ENCODE results near the gene MLLT1.
A peak's percentile ranks its signal among the peaks of the same experiment; 100 is the strongest.

The MLLT1 gene

DNA sequence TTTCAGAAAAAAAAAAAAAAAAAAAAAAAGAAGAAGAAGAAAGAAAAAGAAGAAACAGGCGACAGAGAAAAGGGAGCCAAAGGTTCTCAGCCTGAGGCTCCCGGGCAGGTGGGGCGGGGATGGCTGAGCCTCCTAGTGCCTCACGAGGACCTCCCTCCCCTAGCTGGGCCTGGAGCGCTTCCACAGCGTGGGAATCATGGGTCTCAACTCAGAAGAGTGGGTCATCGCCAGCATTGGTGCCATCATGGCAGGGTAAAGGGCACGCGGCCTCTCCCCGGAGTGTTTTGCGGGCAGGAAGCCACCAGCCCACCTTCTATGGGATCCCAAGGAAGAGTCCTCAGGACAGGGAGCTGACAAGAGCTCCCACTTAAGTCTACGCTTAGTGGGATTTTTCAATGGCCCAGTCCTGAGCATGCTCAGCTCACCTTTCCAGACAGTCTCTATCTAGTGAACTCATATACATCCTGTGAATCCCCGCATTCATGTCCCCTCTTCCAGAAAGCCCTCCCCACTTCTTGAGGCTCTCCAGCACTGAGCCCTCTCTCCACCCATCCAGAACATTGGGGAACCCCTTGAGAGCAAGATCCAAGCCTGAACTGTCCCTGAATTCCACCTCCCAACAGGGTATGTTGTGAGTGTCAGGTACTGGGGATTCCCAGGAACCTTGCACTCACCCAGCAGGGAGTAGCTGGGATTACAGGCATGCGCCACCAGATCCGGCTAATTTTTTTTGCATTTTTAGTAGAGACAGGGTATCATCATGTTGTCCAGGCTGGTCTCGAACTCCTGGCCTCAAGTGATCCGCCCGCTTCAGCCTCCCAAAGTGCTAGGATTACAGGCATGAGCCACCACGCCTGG lies 74.7 kb downstream of the MLLT1 start:
- DNase-seq, result no peak

DNA sequence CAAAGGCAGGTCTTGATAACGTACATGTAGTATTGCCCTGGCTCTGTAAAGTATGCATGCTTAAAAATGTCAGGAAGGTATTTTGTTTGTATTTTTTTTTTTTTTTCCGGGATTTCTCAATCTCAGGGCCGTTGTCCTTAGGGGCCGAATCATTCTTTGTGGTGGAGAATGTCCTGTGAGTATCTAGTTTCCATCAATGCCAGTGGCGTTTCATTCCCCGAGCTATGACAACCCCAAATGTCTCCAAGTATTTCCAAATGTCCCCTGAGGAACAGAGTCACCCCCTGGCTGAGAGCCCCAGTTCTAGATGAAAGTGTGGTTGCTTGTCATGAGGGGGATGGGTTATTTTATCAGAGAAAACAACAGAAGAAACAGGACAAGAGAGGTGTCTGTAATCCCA lies 75.6 kb downstream of the MLLT1 start:
- DNase-seq, result no peak

DNA sequence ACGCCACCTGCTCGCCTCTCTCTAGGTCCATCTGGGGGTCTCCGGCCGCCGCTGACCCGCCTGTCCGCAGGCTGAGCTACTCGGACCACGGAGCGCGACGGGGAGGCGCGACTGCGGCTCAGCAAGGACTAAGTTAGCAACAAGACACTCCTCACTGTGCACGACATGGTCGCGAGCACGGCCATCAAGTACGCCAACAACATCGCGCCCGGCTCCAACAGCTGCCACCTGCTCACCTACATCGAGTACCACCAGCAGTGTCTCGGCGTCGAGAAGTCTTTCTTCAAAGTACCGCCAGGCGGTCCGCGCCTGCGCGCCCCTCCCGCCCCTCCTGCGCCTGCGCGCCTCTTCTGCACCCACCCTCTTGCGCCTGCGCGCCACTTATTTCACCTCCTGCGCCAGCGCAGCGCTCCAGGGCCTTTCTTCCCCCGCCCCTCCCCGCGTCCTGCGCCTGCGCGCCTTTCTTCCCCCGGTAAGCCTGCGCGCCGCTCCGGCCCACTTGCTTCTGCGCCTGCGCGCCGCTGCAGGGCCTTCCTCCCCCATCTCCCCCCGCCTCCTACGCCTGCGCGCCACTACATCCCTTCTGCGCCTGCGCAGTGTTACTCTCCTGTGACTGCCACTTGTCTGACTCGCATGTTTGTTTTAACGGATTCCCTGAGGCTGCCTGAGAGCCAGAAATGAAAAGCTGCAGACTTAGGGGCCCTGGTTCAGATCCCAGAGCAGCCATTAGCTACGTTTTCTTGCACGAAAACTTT lies 80.4 kb downstream of the MLLT1 start:
- DNase-seq, result peak; percentile 99

DNA sequence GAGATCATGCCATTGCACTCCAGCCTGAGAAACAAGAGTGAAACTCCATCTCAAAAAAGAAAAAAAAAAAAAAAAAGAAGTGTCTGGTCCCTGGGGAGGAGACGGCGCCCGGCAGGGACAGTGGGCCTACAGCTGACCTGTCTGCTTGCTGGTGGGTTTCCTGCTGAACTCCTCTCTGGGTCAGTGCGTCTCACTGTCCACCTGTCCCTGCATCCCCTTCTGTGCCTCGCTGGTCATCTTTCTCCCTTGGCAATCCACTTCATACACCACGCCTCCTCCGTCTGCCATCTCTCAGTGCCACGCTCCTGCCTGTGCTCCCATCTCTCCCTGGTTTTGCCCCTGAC lies 80.9 kb downstream of the MLLT1 start:
- no peak for DNase-seq

DNA sequence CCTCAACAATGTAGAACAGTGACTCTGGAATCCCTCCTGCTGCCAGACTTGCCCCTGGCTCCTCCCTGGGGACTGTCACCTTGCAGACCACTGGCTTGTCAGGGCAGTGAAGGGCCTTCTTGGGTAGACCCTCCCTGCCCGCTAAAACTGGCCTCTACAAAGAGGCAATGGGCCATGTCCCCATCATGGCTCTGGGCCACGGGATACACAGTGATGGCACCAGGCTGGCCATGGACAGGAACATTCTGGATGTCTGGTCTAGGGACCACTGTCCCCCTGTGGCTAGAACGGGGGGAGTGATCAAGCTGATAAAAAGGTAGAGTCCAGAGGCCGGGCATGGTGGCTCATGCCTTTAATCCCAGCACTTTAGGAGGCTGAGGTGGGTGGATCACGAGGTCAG lies 83.4 kb downstream of the MLLT1 start:
- no peak for DNase-seq

DNA sequence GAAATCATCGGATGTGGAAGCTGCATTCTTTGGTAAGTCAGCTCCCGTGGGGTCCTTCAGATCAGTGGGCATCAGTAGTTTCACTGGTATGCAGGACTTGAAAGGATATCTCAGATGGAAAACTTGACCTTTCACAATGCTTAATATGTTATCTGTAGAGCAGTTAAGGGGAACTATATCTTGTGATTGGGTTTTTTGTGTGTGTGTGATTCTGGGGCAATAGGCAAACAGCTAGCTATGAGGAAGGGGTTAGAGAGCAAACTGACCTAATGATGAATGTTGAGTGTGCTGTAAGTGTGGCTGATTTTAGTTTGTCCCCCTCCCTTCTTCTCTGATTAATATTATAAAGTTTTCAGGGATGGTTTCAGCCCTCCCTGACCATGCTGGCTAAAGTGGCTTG lies 91.0 kb downstream of the MLLT1 start:
- no peak for DNase-seq

DNA sequence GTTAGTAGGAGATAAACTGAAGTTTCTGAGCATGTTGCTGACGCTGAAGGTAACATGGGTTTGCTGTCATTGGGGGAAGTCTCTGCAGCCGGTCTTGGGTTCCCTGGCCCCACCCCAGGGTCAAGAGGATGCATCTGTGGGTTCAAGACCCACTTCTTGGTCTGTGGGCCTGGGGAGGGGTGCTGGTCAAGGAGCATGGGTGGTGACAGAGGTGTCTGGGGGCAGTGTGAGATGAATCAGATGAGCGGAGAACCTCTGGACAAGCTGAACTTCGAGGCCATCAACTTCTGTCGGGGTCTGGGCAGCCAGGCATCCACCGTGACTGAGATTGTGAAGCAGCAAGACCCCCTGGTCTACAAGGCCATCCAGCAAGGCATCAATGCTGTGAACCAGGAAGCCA lies 92.4 kb downstream of the MLLT1 start:
- no peak for DNase-seq

DNA sequence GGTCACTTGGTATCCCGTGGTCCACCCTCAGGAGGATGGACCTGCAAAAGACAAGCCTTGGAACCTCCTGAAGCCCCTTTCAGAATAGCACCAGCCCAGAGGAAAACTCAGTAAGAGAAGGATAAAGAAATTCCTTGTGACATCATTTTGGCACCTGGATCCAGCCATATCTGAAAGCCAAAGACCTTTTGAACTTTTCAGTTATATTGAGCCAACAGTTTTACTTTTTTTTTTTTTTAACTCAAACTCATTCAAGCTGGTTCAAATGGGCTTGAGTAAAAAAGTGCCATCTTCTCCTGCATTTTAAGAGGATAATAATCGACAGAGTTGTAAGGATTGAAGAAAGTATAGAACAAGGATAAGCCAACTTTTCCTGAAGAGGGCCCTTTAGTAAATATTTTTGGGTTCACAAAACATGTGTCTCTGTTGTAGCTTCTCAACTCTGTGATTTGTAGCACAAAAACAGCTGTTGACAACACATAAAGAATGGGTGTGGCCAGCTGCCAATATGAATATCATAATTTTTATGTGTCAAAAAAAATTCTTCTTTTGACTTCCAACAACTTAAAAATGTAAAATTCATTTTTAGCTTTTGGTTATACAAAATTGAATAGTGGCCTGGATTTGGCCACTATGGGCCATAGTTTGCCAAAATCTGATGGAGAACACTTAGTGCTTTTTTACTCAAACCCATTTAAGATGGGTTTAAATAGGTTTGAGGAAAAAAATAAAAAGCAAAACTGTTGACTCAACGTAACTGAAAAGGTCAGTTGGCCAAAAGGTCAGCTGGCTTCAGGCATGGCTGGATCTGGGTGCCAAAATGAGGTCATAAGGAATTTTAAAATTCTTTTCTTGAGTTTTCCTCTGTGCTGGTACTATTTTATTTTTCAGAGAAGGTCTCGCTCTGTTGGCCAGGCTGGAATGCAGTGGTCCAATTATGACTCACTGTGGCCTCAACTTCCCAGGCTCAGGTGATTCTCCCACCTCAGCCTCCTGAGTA lies 93.6 kb downstream of the MLLT1 start:
- DNase-seq, result no peak

DNA sequence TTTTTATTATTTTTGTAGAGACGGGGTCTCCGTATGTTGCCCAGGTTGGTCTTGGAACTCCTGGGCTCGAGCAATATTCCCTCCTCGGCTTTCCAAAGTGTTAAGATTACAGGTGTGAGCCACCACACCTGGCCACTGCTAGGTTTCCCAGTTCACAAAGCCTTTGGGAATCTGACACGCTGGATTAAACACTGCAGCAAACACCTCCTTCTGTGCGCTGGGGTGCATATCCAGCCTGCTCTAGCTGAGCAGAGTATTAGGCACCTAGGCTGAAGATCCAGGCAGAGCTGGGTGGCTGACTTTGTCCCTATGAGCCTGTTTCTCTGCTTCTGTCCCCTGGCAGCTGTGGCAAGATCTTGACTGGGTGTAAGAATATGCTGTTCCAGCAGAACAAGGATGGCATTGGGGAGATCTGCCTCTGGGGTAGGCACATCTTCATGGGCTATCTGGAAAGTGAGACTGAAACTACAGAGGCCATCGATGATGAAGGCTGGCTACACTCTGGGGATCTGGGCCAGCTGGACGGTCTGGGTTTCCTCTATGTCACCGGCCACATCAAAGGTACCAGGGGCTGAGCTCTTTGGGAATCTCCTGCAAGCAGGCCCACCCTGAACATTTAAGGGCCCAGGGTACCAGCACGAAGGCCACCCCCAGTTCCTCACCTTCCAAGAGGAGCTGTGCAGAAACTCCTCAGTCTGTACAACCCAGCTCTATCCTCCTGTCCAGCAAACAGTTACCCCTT lies 94.5 kb downstream of the MLLT1 start:
- DNase-seq, result no peak

DNA sequence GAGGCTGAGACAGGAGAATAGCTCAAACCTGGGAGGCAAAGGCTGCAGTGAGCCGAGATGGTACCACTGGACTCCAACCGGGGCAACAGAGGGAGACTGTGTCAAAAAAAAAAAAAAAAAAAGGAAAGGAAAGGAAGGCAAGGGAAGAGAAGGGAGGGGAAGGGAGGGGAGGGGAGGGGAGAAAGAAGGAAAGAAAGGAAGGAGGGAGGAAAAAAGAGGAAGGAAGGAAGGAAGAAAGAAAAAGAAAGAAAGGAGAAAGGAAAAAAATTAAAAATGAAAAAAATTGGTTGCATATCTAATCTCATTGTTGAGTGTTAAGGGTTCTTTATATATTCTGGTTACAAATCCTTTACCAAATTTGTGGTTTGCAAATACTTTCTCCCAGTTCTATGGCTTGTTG lies 98.7 kb downstream of the MLLT1 start:
- DNase-seq, result no peak

DNA sequence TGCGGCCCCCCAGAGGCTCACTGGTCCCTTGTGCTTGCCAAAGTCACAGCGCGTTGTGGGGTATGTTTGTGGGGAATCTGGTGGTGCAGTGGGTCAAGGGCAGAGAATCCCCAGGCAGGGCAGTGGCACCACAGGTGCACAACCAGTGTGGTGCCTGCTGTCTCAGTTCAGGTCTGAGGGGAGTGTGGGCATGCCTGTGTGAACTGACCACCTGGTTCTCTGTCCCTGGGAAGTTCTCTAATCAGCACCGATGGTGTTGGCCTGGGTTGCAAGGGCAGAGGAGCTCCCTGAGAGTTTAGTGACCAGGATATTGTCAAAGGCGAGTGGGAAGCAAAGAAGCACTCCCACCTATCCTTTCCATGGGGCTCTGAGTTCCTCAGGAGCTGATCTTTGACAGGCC lies 106.6 kb downstream of the MLLT1 start:
- no peak for DNase-seq

DNA sequence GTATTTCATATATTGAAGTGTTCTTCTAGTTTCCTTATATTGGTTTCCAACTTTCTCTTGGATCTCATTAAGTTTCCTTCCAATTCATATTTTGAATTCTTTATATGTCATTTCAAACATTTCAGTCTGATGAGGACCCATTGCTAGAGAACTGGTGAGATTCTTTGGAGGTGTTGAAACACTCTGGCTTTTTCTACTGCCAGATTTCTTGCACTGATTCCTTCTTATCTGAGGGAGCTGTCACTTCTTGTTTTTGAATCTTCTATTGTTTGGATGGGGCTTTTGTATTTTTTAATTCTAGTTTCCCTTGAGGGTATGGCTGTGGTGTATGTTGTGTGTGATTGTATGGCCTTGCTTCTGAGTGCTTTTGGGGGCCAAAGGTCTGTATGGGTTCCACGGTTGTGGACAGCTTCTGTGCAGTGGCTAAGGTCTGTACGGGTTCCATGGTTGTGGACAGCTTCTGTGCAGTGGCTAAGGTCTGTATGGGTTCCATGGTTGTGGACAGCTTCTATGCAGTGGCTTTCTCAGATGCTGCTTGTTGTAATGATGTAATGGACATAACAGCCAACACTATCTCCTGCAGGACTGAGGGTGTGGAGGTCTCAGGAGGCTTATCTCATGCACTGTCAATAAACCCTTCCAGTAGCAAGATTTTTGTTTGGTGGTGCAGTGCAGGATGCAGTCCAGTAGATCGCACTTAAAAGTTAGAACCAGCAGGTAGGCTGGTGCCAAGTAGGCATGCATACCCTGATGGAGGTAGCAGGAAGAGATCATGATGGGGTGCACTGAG lies 107.5 kb downstream of the MLLT1 start:
- DNase-seq, result no peak

DNA sequence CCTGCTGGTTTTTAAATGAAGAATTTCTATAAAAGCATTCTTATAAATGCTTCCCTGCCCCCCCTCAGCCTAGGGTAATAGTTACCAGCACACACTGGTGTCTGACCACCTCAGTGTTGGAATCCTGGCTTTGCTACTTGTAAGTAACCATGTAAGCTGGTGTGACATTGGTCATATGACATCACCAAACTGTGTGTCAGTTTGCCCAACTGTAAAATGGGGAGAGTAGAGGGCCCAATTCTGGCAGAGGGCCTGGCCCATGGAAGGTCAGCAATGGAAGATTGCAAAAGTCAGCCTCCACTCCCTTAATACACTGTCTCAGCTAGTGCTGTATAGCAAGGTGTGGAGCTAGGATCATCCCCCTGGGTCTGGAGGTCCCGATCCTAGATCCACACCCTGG lies 112.7 kb downstream of the MLLT1 start:
- DNase-seq, result no peak

DNA sequence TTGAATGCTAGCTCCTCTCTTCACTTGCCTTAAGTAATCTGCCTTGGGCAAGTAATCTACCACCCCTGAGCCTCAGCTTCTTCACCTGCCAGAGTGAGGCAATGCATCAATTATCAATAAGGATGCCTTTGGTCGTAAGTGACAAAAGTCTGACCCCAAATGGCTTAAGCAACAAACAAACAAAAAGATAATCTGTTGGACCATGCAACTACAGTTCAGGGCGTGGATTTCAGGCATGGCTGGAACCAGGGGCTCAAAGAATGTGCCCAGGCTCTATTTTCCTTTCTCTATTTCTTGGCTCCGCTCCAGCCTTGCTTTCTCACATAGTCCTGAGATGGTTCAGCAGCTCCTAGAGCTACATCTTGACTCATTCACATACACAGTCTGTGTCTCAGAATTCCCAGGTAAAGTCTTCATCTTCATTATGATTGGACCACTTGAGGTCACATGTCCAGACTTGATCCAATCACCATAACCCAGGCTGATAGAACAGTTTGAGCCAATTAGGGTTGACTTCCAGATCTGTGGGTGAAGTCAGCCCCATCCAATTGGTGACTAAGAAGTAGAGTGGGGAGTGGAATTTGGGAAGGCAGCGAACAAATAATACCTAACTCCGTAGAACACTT lies 114.8 kb downstream of the MLLT1 start:
- DNase-seq, result no peak

DNA sequence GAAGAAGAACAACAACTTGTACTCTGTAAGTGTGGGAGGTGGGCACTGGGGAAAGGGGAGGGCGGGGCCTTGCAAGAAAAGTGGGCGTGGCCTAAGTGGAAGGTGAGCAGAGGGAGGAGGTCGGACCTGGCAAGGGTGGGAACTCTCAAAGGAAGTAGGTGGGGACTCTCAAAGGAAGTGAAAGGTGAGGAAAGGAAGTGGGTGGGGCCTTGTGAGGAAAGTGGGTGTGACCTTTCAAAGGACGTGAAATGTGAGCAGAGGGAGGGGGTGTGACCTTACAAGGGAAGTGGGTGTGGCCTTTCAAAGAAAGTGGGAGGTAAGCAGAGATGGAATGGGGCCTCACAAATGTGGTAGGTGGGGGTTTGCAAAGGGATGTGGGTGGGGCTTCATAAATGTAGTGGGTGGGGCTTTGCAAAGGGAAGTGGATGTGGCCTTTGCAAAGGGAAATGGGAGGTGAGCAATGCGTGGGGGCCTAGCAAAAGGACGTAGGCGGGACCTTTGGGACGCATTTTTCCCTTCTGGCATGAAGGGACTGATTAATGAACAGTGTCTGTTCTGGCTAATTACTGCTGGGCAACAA lies 118.4 kb downstream of the MLLT1 start:
- DNase-seq, result peak; percentile 24

Measured in activated T-cell treated with anti-CD3 and anti-CD28 coated beads for 4 hours (primary cell).